Left cardiac atrium (tissue), 4 donors: ENCODE data around the gene LILRB5. TPM values are rescaled to one million over a fixed set of nuclear protein-coding genes. Genes with fewer than 3 reads are reported as not detected.
"Not testable (repeated sequence)": the region's sequence is repeated elsewhere in the genome, so short reads cannot be mapped to it uniquely, and the experiment has no call there.

Experiments
- ATAC-seq, 2 donors: fragments of 200-7000 bp; cut with Tn5 transposase; one replicate each; pipeline ENCODE4 v1.9.1; 2020; ENCODE audit warnings: mild to moderate bottlenecking in 2 of 2, moderate library complexity in 2 of 2
- DNase-seq: peaks from one replicate; pipeline ENCODE4 v3.0.0-alpha.2; 2020
- intact Hi-C, 2 donors: fragments of 100-400 bp; cut with DNase I; formaldehyde crosslinking; loops; one replicate each; pipeline versions ENCODE4 v1.14.1 to v1.15.1; 2022 to 2023
- total RNA-seq, 2 donors: library from RNA; stranded (reverse); fragmentation: NEBNext Ultra II Directional; extraction: Animal tissue kit (Norgen Biotek cat#: 25700); gene quantifications; one replicate each; pipeline ENCODE4 v1.2.1, GENCODE V29; 2021
- donor health status: DM: no; HTN: yes; CAD: no.
- donor health status: DM: no; HTN: yes; CAD: no; lungs with severe emphysema.
- donor health status: DM: yes; HTN: yes; CAD: no.
- donor health status: Dilated cardiomyopathy.

Gene LILRB5
- total RNA-seq, 2 donors from 2014 or later = 15.1 to 21.4 TPM

DNA sequence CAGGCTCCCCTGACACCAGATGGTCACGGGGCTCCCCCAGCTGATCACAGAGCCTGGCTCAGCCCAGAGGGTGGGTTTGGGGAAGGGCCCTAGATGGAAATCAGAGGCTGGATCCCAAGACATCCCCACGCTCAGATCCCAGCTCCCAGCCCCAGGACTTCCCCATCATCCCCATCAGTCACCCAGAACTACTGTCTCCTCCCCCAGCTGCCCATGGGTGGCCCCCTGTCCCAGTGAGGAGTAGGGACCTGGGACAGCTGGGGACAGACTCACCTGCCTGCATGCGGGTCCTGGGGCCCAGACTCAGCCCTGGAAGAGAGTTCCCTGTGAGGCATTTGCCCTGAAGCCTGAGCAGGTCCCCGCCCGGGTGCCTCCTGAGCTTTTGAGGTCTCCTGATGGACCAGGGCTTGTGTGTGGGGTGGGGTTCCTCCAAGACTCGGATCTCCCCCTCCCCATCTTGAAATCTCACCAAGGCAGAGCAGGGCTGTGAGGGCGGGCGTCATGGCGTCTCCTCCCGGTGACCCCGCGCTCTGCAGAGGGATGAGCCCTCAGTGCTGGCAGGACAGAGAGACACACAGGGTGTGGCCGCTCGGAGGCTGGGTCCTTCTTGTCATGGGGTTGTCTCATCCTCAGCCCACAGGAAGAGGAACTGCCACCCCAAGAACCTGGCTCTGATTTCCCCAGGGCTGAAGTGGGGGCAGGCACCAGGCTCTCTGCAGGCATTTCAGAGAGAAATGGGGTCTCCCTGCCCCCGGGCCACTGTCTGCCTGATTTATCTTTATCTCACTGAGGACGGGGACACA lies 34.4 kb downstream of the LILRB5 start, which contains the start of gene LILRB3:
TSS of gene LILRB3 (minus strand) at position 534 of the 803 bp plus-strand sequence. CDS start at position 503, 31 bp downstream.
- ATAC-seq = peak; percentile 68 to 73
- intact Hi-C loops, DNase-seq: not testable (repeated sequence)

DNA sequence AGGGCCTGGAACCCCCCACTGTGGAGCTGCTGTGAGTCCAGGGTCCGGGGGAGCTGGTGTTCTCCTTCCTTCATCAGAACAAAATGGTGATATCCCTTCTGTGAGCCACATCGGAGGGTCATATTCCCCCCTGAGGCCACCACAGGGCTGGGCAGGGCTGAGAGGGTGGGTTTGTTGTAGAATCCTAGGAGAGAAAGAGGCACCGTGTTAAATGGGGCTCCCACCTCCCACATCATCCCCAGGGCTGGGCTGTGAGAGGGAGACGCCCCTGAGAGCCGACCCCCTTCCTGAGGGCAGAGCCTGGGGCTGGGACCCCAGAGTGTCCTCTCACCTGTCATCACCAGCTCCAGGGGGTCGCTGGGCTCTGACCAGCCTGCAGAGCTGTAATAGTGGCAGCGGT lies 35.1 kb downstream of the LILRB5 start:
- intact Hi-C loops = loop anchor here in 1 of 2 donors (2.0 kb wide), 1 partner anchor 17 kb away; no protein-coding TSS in a partner anchor
- ATAC-seq, DNase-seq: not testable (repeated sequence)

- DNase-seq, ATAC-seq: not testable (repeated sequence)
- intact Hi-C loops = loop anchor here in 1 of 2 donors (2.0 kb wide), 1 partner anchor 19 kb away; no protein-coding TSS in a partner anchor
Observed at GRCh38 chr19:54219702-54220101, 37.4 kb downstream of the LILRB5 start.

DNA sequence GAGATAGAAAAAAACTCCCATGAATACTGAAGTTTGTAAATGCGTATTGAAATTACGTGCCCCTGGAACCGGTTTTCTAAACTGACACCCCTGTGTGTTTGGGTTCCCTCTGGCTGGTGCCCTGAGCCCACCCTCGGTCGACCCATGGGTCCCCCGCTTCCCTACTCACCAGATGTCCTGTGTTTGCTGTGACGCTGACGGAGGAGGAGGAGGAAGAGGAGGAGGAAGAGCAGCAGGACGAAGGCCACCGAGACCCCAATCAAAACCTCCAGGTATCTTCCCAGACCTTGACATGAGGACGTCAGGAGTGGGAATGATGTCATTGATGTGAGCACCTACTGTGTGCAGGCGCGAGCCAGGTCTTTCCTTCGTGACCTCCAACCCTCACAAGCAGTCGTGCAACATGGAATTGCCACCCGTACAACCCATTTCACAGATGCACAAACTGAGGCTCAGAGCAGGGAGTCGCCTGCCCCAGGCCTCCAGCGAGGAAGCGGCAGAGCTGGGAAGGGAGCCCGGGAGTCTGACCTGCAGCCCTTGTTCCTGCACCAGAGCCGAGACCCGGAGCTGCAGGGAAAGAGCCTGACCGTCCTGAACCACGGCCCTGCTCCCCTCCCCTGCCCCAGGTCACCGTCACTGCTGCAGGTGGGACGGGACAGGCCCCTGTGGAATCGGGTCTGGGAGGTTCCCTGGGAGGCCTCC lies 38.0 kb downstream of the LILRB5 start:
- intact Hi-C loops = no loop called here
- ATAC-seq (no peak), DNase-seq (no peak)

DNA sequence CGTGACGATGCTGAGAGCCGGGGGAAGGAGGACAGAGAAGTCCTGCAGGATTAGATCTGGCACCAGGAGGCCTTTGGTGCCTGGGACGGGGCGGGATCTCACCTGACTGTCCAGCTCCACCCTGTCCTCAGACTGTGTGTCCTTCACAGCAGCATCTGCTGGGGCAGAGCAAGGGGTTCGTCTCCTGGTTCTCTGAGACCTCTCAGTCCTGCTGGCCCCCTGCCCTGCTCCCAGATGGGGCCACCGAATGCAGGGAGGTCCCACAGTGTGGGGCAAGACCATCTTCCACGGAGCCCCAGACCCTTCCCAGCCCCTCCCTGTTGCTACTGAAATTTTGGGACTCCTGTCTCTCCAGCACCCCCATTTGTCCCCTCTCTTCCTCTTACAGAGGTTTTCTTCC lies 38.8 kb downstream of the LILRB5 start:
- intact Hi-C loops = no loop called here
- DNase-seq = no peak
- ATAC-seq = no peak

DNA sequence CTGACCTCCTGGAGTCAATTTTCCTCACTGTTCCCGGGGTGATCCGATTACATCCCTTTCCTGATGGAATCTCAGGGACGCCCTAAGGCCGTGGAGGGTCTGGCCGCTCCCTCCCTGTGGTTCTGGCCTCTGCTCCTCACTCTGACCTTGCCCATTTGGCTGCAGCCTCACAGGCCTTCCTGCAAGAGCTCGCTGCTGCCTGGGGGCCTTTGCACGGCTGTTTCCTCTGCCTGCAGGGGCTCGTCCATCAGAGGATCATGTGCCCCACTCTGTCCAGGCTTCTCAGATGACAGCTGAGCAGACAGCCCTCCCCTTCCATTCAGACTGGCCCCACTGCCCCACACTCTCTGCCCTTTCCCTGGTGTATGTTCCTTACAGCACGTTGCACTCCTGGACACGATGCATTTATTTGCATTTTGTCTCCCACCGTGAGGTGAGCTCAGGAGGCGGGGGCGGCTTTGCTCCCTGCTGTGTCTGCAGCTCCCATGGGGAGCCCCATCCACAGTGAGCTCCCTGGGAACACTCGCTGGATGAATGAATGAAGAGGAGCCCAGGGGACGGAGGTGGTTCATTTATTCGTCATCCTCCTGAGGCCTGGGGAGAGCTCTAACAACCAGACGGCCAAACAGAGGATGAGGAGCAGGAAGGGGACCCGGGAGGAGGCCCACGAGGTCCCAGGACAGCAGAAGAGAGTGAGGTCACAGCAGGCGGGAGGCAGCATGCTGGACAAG lies 39.4 kb downstream of the LILRB5 start:
- intact Hi-C loops, DNase-seq: not testable (repeated sequence)

DNA sequence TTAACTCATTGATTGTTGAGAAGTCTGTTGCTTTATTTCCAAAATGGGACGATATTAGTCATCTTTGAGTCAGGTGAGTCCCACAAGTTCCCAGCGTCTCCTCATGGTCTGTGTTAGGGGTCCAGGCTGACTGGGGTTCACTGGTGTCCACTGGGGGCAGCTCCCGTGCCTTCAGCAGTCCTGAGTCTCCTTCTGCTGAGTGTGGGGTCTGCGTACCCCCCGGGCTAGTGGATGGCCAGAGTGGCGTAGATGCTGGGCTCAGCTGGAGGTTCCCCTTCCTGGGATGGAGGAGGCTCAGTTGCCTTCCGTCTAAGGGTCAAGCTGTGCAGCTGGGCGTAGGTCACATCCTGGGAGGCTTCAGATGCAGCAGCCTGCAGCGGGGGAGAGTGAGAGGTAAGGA lies 40.2 kb downstream of the LILRB5 start:
- no peak for ATAC-seq
- intact Hi-C loops = no loop called here
- DNase-seq = no peak

More for the DNA sequence above, 39.4 kb downstream of the LILRB5 start:
- ATAC-seq = not testable (repeated sequence)

DNA sequence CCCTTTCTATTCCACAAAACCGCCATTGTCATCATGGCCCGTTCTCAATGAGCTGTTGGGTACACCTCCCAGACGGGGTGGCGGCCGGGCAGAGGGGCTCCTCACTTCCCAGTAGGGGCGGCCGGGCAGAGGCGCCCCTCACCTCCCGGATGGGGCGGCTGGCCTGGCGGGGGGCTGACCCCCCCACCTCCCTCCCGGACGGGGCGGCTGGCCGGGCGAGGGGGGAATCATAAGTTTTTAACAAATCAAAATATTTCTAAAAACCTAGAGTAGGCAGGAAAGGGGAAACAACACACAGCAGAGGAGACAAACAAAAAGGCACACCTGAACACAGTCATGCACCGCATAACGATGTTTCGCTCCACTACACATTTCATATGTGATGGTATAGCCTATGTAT lies 42.3 kb downstream of the LILRB5 start:
- ATAC-seq, intact Hi-C loops, DNase-seq: not testable (repeated sequence)

DNA sequence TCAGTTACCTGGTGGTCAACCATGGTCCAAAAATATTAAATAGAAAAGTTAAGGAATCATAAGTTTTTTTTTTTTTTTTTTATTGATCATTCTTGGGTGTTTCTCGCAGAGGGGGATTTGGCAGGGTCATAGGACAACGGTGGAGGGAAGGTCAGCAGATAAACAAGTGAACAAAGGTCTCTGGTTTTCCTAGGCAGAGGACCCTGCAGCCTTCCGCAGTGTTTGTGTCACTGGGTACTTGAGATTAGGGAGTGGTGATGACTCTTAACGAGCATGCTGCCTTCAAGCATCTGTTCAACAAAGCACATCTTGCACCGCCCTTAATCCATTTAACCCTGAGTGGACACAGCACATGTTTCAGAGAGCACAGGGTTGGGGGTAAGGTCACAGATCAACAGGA lies 42.9 kb downstream of the LILRB5 start:
- intact Hi-C loops, DNase-seq, ATAC-seq: not testable (repeated sequence)

DNA sequence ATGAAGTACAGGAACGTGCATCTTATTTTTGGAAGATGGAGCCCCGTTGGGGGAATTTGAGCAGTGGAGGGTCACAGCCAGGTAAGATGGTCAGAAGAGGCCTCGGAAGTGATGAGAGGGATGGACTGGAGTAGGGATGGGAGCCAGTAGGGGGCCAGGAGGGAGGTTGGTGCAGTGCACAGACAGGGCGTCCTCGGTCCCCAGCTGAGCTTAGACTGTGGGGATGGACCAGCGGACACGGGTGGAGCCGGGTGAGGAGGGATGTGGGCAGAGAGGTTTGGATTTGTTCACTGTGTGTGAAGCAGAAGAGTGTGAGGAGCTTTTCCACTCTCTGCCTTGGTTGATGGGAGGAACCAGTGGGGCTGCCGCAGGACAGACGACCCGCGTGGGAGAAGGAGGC lies 45.8 kb downstream of the LILRB5 start:
- ATAC-seq (no peak), DNase-seq (no peak)
- intact Hi-C loops = no loop called here

- intact Hi-C loops = no loop called here
- peak; percentile 92 for DNase-seq
- ATAC-seq = peak; percentile 71 to 73
Observed at GRCh38 chr19:54209811-54210494, 47.1 kb downstream of the LILRB5 start.

- peak; percentile 5 to 14 for ATAC-seq
- DNase-seq = no peak
Observed at GRCh38 chr19:54209058-54209810, 47.8 kb downstream of the LILRB5 start.

GRCh38 chr19:54208784-54209057 lies 48.4 kb downstream of the LILRB5 start:
- ATAC-seq (no peak), DNase-seq (no peak)
- intact Hi-C loops = no loop called here

More at GRCh38 chr19:54209058-54209810, 47.8 kb downstream of the LILRB5 start:
- intact Hi-C loops = no loop called here

DNA sequence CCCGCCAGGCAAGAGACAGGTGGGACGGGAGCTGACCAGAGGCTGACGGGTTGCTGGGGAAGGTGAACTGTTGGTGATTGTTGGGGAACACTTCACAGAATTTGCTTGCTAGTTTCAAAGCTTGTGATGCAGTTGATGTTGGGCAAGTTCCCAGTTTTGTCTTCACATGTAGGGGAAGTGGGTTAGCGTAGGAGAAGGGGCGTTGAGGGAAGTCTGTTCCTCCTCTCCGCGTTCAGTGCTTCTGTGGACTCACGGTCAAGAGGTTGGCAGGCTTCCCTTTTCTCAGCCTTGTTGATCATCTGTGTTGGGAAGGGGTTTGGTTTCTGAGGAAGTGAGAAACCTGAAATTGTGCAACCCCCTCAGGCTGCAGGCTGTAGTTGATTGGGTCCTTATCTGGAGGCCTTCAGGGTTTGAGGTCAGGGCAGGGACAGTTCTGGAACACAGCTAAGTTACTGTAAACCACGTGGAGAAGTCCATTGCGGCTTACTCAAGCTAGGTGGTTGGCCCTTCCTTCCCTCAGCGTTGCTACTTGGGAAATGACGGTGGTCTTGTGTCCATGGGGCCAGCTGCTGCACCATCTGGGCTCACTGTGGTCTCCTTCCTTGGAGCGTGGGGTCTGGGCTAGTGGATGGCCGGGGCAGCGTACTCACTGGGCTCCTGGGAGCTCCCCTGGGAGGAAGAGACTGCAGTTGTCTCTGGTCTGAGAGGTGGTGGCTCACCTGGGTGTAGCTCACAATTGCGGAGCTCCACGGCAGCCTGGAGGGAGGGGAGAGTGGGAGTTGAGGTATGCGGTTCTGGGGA lies 48.9 kb downstream of the LILRB5 start:
- intact Hi-C loops = no loop called here
- ATAC-seq = peak; percentile 62 to 66
- DNase-seq = peak; percentile 73

DNA sequence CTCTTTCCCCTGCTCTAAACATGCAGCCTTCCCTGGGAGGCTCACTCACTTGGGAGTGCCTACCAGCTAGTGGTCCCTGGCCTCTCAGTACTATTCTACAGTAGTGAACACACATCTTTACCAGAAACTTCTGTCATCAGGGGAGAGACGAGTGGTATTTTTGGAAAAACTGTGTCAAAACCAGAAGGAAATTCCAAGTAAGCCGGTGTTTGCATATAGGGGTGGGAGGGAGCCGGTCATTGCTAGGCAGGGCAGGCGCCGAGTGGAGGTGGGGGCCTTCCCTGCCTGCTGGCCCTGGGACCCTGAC lies 49.4 kb downstream of the LILRB5 start:
- no peak for ATAC-seq
- no peak for DNase-seq
- intact Hi-C loops = no loop called here

DNA sequence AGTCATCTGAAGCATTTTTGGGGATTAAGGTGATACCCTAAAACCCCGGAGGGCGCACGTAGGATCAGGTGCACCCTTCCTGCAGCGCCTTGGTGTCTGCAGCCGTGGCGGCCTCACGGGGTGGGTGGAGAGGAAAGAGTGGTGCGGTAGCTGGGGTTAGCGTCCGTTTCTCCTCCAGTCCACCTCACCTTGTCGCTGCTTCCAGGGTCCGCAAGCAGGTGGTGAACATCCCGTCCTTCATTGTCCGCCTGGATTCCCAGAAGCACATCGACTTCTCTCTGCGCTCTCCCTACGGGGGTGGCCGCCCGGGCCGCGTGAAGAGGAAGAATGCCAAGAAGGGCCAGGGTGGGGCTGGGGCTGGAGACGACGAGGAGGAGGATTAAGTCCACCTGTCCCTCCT lies 49.9 kb downstream of the LILRB5 start:
- ATAC-seq, DNase-seq, intact Hi-C loops: not testable (repeated sequence)

- ATAC-seq (no peak), DNase-seq (no peak)
- intact Hi-C loops = no loop called here
Observed at GRCh38 chr19:54206831-54207177, 50.3 kb downstream of the LILRB5 start.
